Esophagus muscularis mucosa (tissue), 3 donors: Measurements from ENCODE around the gene GLT6D1.

ENCODE experiments used
- CTCF ChIP-seq, 3 experiments: fragments of 200-600 bp in 2 of 3; fragments of 450-650 bp in 1 of 3; sonication (generic) in 2 of 3; IDR thresholded peaks; one replicate each; pipeline ENCODE4 v1.5.1; 2017 to 2019; ENCODE audit warnings: antibody characterized with exemption in 3 of 3, mild to moderate bottlenecking in 2 of 3, moderate library complexity in 1 of 3
- POLR2A ChIP-seq: fragments of 450-650 bp; IDR thresholded peaks from one replicate; pipeline ENCODE4 v1.6.1; 2017; ENCODE audit warnings: antibody characterized with exemption, moderate library complexity, mild to moderate bottlenecking, low read depth

- TF ChIP-seq POLR2A (no peak), CTCF (IDR thresholded peaks at IDR 0.05) (no peak)
Observed at GRCh38 chr9:135587658-135588057, 51.7 kb downstream of the GLT6D1 start.
